GM23338 (cell line): Measurements from ENCODE around the gene COL1A1. TPM values are rescaled to one million over a fixed set of nuclear protein-coding genes. Genes with fewer than 3 reads are reported as not detected.

ENCODE experiments used
- ATAC-seq: fragments of 200-7000 bp; cut with Tn5 transposase; 3 replicates; pipeline ENCODE4 v1.9.1; 2020
- DNase-seq: peaks from one replicate; pipeline ENCODE4 v3.0.0-alpha.2; 2015; ENCODE audit warnings: low spot score
- H2AFZ ChIP-seq: fragments of 200-600 bp; sonication (generic); 2 replicates; pipeline ENCODE4 v1.8.0; 2016; ENCODE audit warnings: antibody characterized with exemption, mild to moderate bottlenecking, moderate library complexity
- H3F3A ChIP-seq: fragments of 200-600 bp; sonication (generic); replicated peaks from 2 replicates; pipeline ENCODE4 v1.8.0; 2017; ENCODE audit warnings: antibody characterized with exemption, mixed run types, low read depth
- H3K27ac ChIP-seq: fragments of 200-600 bp; sonication (generic); 2 replicates; pipeline ENCODE4 v1.6.1; 2016; ENCODE audit warnings: low read depth
- H3K27me3 ChIP-seq: fragments of 200-600 bp; sonication (generic); 2 replicates; pipeline ENCODE4 v1.8.0; 2016; ENCODE audit warnings: mild to moderate bottlenecking, mixed run types, moderate library complexity; ENCODE audit not compliant: insufficient read depth
- H3K36me3 ChIP-seq: fragments of 200-600 bp; sonication (generic); 2 replicates; pipeline ENCODE4 v1.8.0; 2016; ENCODE audit warnings: mild to moderate bottlenecking; ENCODE audit not compliant: insufficient read depth
- H3K4me1 ChIP-seq: fragments of 200-600 bp; sonication (generic); 2 replicates; pipeline ENCODE4 v1.8.0; 2016; ENCODE audit warnings: mild to moderate bottlenecking, moderate library complexity; ENCODE audit not compliant: insufficient read depth
- H3K4me2 ChIP-seq: fragments of 200-600 bp; sonication (generic); 2 replicates; pipeline ENCODE4 v1.7.1; 2017; ENCODE audit warnings: mixed run types
- H3K4me3 ChIP-seq: fragments of 200-600 bp; sonication (generic); 2 replicates; pipeline ENCODE4 v1.6.1; 2016; ENCODE audit warnings: mixed run types
- H3K79me2 ChIP-seq: fragments of 200-600 bp; sonication (generic); replicated peaks from 2 replicates; pipeline ENCODE4 v1.8.0; 2017; ENCODE audit warnings: mild to moderate bottlenecking; ENCODE audit not compliant: insufficient read depth
- H3K9me2 ChIP-seq: fragments of 200-600 bp; sonication (generic); 2 replicates; pipeline ENCODE4 v1.8.0; 2017; ENCODE audit not compliant: insufficient read depth
- H4K20me1 ChIP-seq: fragments of 200-600 bp; sonication (generic); replicated peaks from 2 replicates; pipeline ENCODE4 v1.8.0; 2017; ENCODE audit warnings: mild to moderate bottlenecking; ENCODE audit not compliant: insufficient read depth
- H3K27ac Mint-ChIP-seq: 2 replicates; pipeline ENCODE4 v1.8.0; 2020; ENCODE audit warnings: inconsistent platforms, mild to moderate bottlenecking, moderate library complexity, mixed read lengths
- H3K27me3 Mint-ChIP-seq: 3 replicates; pipeline ENCODE4 v1.8.0; 2022; ENCODE audit warnings: low read depth, mild to moderate bottlenecking, moderate library complexity, mixed read lengths, inconsistent platforms; ENCODE audit not compliant: insufficient read depth, poor library complexity
- H3K36me3 Mint-ChIP-seq: 3 replicates; pipeline ENCODE4 v1.8.0; 2021; ENCODE audit warnings: low read depth, mild to moderate bottlenecking, inconsistent platforms, moderate library complexity, mixed read lengths
- H3K4me1 Mint-ChIP-seq: 3 replicates; pipeline ENCODE4 v1.8.0; 2020; ENCODE audit warnings: mild to moderate bottlenecking, inconsistent platforms, mixed read lengths
- H3K4me3 Mint-ChIP-seq: 3 replicates; pipeline ENCODE4 v1.8.0; 2021; ENCODE audit warnings: moderate library complexity, mild to moderate bottlenecking, inconsistent platforms, mixed read lengths
- H3K9me3 Mint-ChIP-seq: 3 replicates; pipeline ENCODE4 v1.8.0; 2020; ENCODE audit warnings: moderate library complexity, mild to moderate bottlenecking, inconsistent platforms, mixed read lengths
- CREB1 ChIP-seq: fragments of 250-450 bp; sonication (Bioruptor Pico); IDR thresholded peaks from 2 replicates; pipeline ENCODE4 v1.5.0; 2020; ENCODE audit warnings: low read depth, mild to moderate bottlenecking, moderate library complexity
- EZH2 ChIP-seq: fragments of 200-600 bp; sonication (generic); IDR thresholded peaks from one replicate; pipeline ENCODE4 v1.8.0; 2017; ENCODE audit warnings: antibody characterized with exemption, mild to moderate bottlenecking, low read depth; ENCODE audit not compliant: unreplicated experiment
- EZH2phosphoT487 ChIP-seq: fragments of 200-600 bp; sonication (generic); IDR thresholded peaks from one replicate; pipeline ENCODE4 v1.8.1; 2018; ENCODE audit warnings: antibody characterized with exemption; ENCODE audit not compliant: unreplicated experiment
- JUNB ChIP-seq: IDR thresholded peaks from one replicate; pipeline ENCODE4 v1.6.1; 2016; ENCODE audit warnings: antibody characterized with exemption; ENCODE audit not compliant: unreplicated experiment
- POLR2AphosphoS5 ChIP-seq: IDR thresholded peaks from 2 replicates; pipeline ENCODE4 v1.6.1; 2016; ENCODE audit warnings: antibody characterized with exemption, low read depth
- STAT1 ChIP-seq: IDR thresholded peaks from one replicate; pipeline ENCODE4 v1.6.1; 2016; ENCODE audit warnings: antibody characterized with exemption; ENCODE audit not compliant: unreplicated experiment
- ZNF331 ChIP-seq: fragments of 250-450 bp; sonication (Bioruptor Pico); IDR thresholded peaks from 2 replicates; pipeline ENCODE4 v1.5.0; 2020; ENCODE audit warnings: low read depth, mild to moderate bottlenecking, moderate library complexity
- long read RNA-seq: library from polyadenylated mRNA; unstranded; transcript quantifications from one replicate; pipeline ENCODE4 v2.0.0, GENCODE V29; 2020; ENCODE audit not compliant: unreplicated experiment
- polyA plus RNA-seq: library from polyadenylated mRNA; unstranded; fragments of >200 nt; fragmentation: Nextera tagmentation; extraction: Ambion mirVana; gene quantifications from 2 replicates; pipeline ENCODE4 v1.2.1, GENCODE V29; 2016
- total RNA-seq: library from RNA; depleted of rRNA; stranded (reverse); fragments of >200 nt; shearing (Covaris generic); gene quantifications from 2 replicates; pipeline ENCODE4 v1.2.3, GENCODE V29; 2014; rRNA removed
- TF ChIP-seq, protein P1 (sequence below): IDR thresholded peaks from one replicate; pipeline ENCODE4 v1.6.1; 2018; ENCODE audit warnings: antibody characterized with exemption; ENCODE audit not compliant: unreplicated experiment
- TF ChIP-seq, protein P2 (sequence below): fragments of 250-450 bp; sonication (Bioruptor Pico); IDR thresholded peaks from 2 replicates; pipeline ENCODE4 v1.5.0; 2020; ENCODE audit warnings: mild to moderate bottlenecking, moderate library complexity

COL1A1 gene
- 27.9 and 34.3 TPM in 2 replicates for total RNA-seq
- polyA plus RNA-seq = 21.2 and 22.4 TPM in 2 replicates
- long read RNA-seq, full-length matches to known transcripts = 1 of 6 reads
- long read RNA-seq, partial matches to known transcripts = 4 of 6 reads
- long read RNA-seq, other reads (novel, unspliced or antisense) = 1 of 6 reads

GRCh38 chr17:50201276-50201854 is at the start of gene COL1A1:
COL1A1 (minus strand) TSS chr17:50201631; CDS start chr17:50201513, 118 bp downstream.
- Histone ChIP-seq H3K4me2 (peak within 1 kb of the TSS; percentile 83), H3K4me1 (peaks cover 14% of the 10 kb centered on the region; the same call in 1 of the 2 replicates), H3K4me3 (peak within 1 kb of the TSS; percentile 63), H3K36me3 (no peaks in the 10 kb centered on the region), H3F3A (0 out of 2 replicates have a peak, but pooled peaks cover 2% of the 10 kb centered on the region), H4K20me1 (no peaks in the 10 kb centered on the region), H3K27ac (no peak within 1 kb of the TSS), H3K9me2 (no peaks in the 10 kb centered on the region), H3K79me2 (no peaks in the 10 kb centered on the region), H2AFZ (peak within 1 kb of the TSS; percentile 96), H3K27me3 (peaks cover 26% of the 10 kb centered on the region)
- Mint-ChIP-seq H3K4me3 (peak within 1 kb of the TSS; percentile 87), H3K9me3 (no peaks in the 10 kb centered on the region), H3K27me3 (peaks cover 41% of the 10 kb centered on the region), H3K27ac (no peak within 1 kb of the TSS), H3K4me1 (peaks cover 29% of the 10 kb centered on the region), H3K36me3 (peaks cover 11% of the 10 kb centered on the region; the same call in 2 of the 3 replicates)
- peak; percentile 59 for DNase-seq
- TF ChIP-seq EZH2 (peak; percentile 36), POLR2AphosphoS5 (peak; percentile 81), CREB1 (no peak)
- TF ChIP-seq, protein P1, sequence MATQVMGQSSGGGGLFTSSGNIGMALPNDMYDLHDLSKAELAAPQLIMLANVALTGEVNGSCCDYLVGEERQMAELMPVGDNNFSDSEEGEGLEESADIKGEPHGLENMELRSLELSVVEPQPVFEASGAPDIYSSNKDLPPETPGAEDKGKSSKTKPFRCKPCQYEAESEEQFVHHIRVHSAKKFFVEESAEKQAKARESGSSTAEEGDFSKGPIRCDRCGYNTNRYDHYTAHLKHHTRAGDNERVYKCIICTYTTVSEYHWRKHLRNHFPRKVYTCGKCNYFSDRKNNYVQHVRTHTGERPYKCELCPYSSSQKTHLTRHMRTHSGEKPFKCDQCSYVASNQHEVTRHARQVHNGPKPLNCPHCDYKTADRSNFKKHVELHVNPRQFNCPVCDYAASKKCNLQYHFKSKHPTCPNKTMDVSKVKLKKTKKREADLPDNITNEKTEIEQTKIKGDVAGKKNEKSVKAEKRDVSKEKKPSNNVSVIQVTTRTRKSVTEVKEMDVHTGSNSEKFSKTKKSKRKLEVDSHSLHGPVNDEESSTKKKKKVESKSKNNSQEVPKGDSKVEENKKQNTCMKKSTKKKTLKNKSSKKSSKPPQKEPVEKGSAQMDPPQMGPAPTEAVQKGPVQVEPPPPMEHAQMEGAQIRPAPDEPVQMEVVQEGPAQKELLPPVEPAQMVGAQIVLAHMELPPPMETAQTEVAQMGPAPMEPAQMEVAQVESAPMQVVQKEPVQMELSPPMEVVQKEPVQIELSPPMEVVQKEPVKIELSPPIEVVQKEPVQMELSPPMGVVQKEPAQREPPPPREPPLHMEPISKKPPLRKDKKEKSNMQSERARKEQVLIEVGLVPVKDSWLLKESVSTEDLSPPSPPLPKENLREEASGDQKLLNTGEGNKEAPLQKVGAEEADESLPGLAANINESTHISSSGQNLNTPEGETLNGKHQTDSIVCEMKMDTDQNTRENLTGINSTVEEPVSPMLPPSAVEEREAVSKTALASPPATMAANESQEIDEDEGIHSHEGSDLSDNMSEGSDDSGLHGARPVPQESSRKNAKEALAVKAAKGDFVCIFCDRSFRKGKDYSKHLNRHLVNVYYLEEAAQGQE = no peak
- peak; percentile 16 for ATAC-seq

DNA sequence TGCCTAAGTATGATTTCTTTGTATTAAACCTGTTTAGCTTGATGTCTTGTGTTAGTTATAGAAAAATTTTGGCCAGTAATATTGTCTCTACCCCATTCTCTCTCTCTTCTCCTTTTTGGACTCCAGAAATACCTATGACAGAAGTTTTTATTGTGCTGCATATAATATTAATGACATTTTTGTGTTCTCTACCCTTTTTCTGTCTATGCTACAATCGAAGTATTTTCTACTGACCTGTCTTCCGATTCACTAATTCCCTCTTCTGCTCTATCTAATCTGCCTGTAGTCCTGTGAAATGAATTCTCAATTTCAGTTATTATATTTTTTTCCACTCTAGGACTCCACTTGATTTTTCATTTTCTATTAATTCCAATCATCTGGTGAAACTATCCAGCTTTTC is 46.8 kb upstream of the COL1A1 start:
- H3K4me2 ChIP-seq = no peak overlapping the region
- Mint-ChIP-seq H3K4me3 (no peak overlapping the region), H3K9me3 (peaks cover 39% of the 10 kb centered on the region), H3K27ac (no peak overlapping the region), H3K27me3 (peaks cover 4% of the 10 kb centered on the region), H3K36me3 (peaks cover 7% of the 10 kb centered on the region; the same call in 2 of the 3 replicates), H3K4me1 (no peaks in the 10 kb centered on the region)
- no peaks in the 10 kb centered on the region for H3K27me3 ChIP-seq
- H3K4me3 ChIP-seq = no peak overlapping the region
- H3F3A ChIP-seq = no peaks in the 10 kb centered on the region
- H3K27ac ChIP-seq = no peak overlapping the region
- H4K20me1 ChIP-seq = no peaks in the 10 kb centered on the region
- H2AFZ ChIP-seq = no peak overlapping the region
- H3K4me1 ChIP-seq = no peaks in the 10 kb centered on the region
- H3K36me3 ChIP-seq = no peaks in the 10 kb centered on the region
- ATAC-seq (no peak), DNase-seq (no peak)
- H3K79me2 ChIP-seq = no peaks in the 10 kb centered on the region
- no peaks in the 10 kb centered on the region for H3K9me2 ChIP-seq
- TF ChIP-seq EZH2phosphoT487 (no peak), JUNB (no peak), POLR2AphosphoS5 (no peak), ZNF331 (CRISPR knock-in tag) (no peak), EZH2 (no peak), STAT1 (no peak)
- TF ChIP-seq, protein P2, sequence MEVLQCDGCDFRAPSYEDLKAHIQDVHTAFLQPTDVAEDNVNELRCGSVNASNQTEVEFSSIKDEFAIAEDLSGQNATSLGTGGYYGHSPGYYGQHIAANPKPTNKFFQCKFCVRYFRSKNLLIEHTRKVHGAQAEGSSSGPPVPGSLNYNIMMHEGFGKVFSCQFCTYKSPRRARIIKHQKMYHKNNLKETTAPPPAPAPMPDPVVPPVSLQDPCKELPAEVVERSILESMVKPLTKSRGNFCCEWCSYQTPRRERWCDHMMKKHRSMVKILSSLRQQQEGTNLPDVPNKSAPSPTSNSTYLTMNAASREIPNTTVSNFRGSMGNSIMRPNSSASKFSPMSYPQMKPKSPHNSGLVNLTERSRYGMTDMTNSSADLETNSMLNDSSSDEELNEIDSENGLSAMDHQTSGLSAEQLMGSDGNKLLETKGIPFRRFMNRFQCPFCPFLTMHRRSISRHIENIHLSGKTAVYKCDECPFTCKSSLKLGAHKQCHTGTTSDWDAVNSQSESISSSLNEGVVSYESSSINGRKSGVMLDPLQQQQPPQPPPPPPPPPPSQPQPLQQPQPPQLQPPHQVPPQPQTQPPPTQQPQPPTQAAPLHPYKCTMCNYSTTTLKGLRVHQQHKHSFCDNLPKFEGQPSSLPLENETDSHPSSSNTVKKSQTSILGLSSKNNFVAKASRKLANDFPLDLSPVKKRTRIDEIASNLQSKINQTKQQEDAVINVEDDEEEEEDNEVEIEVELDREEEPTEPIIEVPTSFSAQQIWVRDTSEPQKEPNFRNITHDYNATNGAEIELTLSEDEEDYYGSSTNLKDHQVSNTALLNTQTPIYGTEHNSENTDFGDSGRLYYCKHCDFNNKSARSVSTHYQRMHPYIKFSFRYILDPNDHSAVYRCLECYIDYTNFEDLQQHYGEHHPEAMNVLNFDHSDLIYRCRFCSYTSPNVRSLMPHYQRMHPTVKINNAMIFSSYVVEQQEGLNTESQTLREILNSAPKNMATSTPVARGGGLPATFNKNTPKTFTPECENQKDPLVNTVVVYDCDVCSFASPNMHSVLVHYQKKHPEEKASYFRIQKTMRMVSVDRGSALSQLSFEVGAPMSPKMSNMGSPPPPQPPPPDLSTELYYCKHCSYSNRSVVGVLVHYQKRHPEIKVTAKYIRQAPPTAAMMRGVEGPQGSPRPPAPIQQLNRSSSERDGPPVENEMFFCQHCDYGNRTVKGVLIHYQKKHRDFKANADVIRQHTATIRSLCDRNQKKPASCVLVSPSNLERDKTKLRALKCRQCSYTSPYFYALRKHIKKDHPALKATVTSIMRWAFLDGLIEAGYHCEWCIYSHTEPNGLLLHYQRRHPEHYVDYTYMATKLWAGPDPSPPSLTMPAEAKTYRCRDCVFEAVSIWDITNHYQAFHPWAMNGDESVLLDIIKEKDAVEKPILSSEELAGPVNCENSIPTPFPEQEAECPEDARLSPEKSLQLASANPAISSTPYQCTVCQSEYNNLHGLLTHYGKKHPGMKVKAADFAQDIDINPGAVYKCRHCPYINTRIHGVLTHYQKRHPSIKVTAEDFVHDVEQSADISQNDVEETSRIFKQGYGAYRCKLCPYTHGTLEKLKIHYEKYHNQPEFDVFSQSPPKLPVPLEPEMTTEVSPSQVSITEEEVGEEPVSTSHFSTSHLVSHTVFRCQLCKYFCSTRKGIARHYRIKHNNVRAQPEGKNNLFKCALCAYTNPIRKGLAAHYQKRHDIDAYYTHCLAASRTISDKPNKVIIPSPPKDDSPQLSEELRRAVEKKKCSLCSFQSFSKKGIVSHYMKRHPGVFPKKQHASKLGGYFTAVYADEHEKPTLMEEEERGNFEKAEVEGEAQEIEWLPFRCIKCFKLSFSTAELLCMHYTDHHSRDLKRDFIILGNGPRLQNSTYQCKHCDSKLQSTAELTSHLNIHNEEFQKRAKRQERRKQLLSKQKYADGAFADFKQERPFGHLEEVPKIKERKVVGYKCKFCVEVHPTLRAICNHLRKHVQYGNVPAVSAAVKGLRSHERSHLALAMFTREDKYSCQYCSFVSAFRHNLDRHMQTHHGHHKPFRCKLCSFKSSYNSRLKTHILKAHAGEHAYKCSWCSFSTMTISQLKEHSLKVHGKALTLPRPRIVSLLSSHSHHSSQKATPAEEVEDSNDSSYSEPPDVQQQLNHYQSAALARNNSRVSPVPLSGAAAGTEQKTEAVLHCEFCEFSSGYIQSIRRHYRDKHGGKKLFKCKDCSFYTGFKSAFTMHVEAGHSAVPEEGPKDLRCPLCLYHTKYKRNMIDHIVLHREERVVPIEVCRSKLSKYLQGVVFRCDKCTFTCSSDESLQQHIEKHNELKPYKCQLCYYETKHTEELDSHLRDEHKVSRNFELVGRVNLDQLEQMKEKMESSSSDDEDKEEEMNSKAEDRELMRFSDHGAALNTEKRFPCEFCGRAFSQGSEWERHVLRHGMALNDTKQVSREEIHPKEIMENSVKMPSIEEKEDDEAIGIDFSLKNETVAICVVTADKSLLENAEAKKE (CRISPR knock-in tag) = no peak
